ENCODE results near the gene LSMEM2.

The LSMEM2 gene

DNA sequence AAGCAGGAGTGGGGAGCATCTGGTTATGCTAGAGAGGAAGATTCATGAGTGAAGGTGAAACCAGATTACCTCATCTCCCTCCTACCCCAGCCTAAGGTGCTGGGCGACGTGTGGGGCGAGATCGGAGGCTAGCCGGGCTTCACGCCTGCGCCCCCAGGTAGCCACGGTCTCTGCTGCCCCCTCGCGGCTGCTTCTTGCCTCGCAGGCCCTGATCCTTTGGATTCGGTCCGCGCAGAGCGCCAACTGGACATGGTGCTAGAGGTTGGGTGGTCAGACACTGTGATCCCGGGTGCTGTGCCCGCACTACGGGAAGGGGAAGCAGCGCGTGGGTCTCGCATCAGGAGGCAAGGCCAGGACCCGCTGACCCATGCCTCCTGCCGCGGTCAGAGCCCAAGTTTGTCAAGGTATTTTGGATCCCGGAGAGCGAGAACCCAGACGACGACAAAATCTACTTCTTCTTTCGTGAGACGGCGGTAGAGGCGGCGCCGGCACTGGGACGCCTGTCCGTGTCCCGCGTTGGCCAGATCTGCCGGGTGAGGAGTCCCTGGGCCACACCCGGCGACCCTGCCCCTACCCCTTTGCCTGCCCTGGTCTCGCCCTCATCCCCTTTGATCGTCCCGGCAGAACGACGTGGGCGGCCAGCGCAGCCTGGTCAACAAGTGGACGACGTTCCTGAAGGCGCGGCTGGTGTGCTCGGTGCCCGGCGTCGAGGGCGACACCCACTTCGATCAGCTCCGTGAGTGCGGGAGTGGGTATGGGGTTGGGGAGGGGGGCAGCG is 5.8 kb upstream of the LSMEM2 start:
- peaks cover 7% of the 10 kb centered on the region for H3K36me3 Mint-ChIP-seq (ENCODE audit: low read depth)

DNA sequence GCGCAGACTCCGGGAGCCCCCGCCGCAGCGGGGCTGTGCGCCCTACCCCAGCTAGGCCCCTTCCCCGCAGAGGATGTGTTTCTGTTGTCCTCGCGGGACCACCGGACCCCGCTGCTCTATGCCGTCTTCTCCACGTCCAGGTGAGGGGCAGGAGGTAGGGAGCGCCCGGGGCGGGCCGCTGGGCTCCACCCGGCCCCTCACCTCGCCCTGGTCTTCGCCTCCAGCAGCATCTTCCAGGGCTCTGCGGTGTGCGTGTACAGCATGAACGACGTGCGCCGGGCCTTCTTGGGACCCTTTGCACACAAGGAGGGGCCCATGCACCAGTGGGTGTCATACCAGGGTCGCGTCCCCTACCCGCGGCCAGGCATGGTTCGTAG is 5.2 kb upstream of the LSMEM2 start:
- H3K4me3 Mint-ChIP-seq: no peak overlapping the region
- TF ChIP-seq, protein P1, sequence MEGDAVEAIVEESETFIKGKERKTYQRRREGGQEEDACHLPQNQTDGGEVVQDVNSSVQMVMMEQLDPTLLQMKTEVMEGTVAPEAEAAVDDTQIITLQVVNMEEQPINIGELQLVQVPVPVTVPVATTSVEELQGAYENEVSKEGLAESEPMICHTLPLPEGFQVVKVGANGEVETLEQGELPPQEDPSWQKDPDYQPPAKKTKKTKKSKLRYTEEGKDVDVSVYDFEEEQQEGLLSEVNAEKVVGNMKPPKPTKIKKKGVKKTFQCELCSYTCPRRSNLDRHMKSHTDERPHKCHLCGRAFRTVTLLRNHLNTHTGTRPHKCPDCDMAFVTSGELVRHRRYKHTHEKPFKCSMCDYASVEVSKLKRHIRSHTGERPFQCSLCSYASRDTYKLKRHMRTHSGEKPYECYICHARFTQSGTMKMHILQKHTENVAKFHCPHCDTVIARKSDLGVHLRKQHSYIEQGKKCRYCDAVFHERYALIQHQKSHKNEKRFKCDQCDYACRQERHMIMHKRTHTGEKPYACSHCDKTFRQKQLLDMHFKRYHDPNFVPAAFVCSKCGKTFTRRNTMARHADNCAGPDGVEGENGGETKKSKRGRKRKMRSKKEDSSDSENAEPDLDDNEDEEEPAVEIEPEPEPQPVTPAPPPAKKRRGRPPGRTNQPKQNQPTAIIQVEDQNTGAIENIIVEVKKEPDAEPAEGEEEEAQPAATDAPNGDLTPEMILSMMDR (IDR thresholded peaks at IDR 0.05; ENCODE audit: unreplicated experiment in 3 of 3): no peak
- no peaks in the 10 kb centered on the region for H3K9me3 Mint-ChIP-seq
- peaks cover 7% of the 10 kb centered on the region for H3K36me3 Mint-ChIP-seq (ENCODE audit: low read depth)
- peaks cover 28% of the 10 kb centered on the region for H3K27me3 Mint-ChIP-seq (ENCODE audit: low read depth)
- H3K4me1 Mint-ChIP-seq: peaks cover 39% of the 10 kb centered on the region
- no peak overlapping the region for H3K27ac Mint-ChIP-seq

More for the DNA sequence above, 5.8 kb upstream of the LSMEM2 start:
- no peaks in the 10 kb centered on the region for H3K9me3 Mint-ChIP-seq
- peaks cover 28% of the 10 kb centered on the region for H3K27me3 Mint-ChIP-seq (ENCODE audit: low read depth)
- peak overlapping the region; percentile 49 to 79 (median 66) for H3K4me3 Mint-ChIP-seq
- peak overlapping the region in 1 of 3 experiments; percentile 88 for H3K27ac Mint-ChIP-seq
- peaks cover 40% of the 10 kb centered on the region for H3K4me1 Mint-ChIP-seq
- TF ChIP-seq, protein P1 (IDR thresholded peaks at IDR 0.05; ENCODE audit: unreplicated experiment in 3 of 3): peak; percentile 94 to 98 (median 98)

DNA sequence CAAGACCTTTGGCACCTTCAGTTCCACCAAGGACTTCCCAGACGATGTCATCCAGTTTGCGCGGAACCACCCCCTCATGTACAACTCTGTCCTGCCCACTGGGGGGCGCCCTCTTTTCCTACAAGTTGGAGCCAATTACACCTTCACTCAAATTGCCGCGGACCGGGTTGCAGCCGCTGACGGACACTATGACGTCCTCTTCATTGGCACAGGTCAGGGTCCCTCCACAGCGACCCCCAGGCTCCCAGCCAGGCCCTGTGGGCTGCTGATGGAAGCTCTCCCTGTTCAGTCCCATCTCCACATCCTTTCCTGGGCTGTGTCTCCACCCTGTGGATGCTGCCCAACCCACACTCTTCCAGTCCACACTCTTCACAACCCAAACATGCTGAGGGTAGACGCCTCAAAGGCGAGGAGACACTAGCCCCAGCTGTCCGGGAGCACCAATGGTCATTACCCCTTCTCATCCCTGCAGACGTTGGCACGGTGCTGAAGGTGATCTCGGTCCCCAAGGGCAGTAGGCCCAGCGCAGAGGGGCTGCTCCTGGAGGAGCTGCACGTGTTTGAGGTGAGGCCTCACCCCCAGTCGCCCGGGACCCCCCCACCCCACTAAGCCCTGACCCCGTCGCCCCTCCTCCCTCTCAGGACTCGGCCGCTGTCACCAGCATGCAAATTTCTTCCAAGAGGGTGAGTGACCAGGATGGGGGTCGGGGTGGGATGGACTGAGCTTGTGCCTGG is 4.3 kb upstream of the LSMEM2 start:
- Mint-ChIP-seq H3K27ac (peak overlapping the region in 1 of 3 experiments; percentile 22), H3K4me1 (peaks cover 37% of the 10 kb centered on the region), H3K36me3 (ENCODE audit: low read depth) (peaks cover 7% of the 10 kb centered on the region), H3K27me3 (ENCODE audit: low read depth) (peaks cover 28% of the 10 kb centered on the region), H3K4me3 (peak overlapping the region in 2 of 3 experiments; percentile 28 to 30), H3K9me3 (no peaks in the 10 kb centered on the region)
- TF ChIP-seq, protein P1 (IDR thresholded peaks at IDR 0.05; ENCODE audit: unreplicated experiment in 3 of 3): peak; percentile 65 to 72 (median 68)

DNA sequence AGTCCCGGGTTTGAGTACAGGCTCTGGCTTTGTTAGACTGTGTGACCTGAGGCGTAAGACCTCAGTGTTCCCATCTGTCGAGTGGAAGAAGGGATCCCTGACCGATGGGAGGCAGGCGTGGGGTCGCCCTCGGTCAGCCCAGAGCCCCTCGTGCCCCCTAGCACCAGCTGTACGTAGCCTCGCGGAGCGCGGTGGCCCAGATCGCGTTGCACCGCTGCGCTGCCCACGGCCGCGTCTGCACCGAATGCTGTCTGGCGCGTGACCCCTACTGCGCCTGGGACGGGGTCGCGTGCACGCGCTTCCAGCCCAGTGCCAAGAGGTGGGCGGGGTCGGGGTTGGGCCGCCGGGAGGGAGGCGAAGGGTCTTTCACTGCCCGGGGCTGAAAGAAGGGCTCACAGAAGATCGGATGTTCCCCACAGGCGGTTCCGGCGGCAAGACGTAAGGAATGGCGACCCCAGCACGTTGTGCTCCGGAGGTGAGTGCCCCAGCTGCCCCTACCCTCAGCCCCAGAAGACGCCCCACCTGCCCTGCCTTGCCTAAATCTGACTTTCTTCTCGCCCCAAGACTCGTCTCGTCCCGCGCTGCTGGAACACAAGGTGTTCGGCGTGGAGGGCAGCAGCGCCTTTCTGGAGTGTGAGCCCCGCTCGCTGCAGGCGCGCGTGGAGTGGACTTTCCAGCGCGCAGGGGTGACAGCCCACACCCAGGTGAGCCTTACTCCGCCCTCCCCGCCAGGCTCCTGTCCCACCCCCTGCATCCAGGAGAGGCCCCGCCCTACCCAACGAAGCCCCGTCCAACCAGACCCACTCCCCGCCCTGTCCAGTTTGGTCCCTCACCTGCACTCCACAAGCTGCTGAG is 3.5 kb upstream of the LSMEM2 start:
- H3K36me3 Mint-ChIP-seq (ENCODE audit: low read depth): peaks cover 7% of the 10 kb centered on the region
- H3K4me3 Mint-ChIP-seq: peak overlapping the region in 2 of 3 experiments; percentile 34 to 47
- H3K9me3 Mint-ChIP-seq: no peaks in the 10 kb centered on the region
- H3K27ac Mint-ChIP-seq: no peak overlapping the region
- TF ChIP-seq, protein P1 (IDR thresholded peaks at IDR 0.05; ENCODE audit: unreplicated experiment in 3 of 3): no peak
- peaks cover 30% of the 10 kb centered on the region for H3K4me1 Mint-ChIP-seq
- peaks cover 28% of the 10 kb centered on the region for H3K27me3 Mint-ChIP-seq (ENCODE audit: low read depth)

DNA sequence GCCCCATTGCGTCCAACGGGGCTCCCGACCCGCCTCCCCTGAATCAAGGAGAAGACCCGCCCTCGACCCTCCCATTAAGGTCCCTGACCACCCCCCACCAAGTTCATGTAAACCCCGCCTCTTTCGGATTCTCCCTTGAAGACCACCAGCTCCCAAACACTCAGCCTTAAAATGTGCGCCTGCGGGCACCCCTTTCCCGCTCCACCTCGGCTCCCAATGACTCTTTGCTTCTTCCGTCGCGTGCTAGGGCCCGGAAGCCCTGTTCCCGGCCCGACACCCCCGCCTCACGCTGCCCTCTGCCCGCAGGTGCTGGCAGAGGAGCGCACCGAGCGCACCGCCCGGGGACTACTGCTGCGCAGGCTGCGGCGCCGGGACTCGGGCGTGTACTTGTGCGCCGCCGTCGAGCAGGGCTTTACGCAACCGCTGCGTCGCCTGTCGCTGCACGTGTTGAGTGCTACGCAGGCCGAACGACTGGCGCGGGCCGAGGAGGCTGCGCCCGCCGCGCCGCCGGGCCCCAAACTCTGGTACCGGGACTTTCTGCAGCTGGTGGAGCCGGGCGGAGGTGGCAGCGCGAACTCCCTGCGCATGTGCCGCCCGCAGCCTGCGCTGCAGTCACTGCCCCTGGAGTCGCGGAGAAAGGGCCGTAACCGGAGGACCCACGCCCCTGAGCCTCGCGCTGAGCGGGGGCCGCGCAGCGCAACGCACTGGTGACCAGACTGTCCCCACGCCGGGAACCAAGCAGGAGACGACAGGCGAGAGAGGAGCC is 2.7 kb upstream of the LSMEM2 start:
- Mint-ChIP-seq H3K36me3 (ENCODE audit: low read depth) (peaks cover 7% of the 10 kb centered on the region), H3K27ac (no peak overlapping the region), H3K4me3 (no peak overlapping the region), H3K9me3 (no peaks in the 10 kb centered on the region), H3K27me3 (ENCODE audit: low read depth) (peaks cover 28% of the 10 kb centered on the region), H3K4me1 (peaks cover 29% of the 10 kb centered on the region)
- TF ChIP-seq, protein P1 (IDR thresholded peaks at IDR 0.05; ENCODE audit: unreplicated experiment in 3 of 3): no peak

Measured in nephron (organoid).